ENCODE results near the gene MAGEA9B.
"Not testable (repeated sequence)": the region's sequence is repeated elsewhere in the genome, so short reads cannot be mapped to it uniquely, and the experiment has no call there.

The MAGEA9B gene

DNA sequence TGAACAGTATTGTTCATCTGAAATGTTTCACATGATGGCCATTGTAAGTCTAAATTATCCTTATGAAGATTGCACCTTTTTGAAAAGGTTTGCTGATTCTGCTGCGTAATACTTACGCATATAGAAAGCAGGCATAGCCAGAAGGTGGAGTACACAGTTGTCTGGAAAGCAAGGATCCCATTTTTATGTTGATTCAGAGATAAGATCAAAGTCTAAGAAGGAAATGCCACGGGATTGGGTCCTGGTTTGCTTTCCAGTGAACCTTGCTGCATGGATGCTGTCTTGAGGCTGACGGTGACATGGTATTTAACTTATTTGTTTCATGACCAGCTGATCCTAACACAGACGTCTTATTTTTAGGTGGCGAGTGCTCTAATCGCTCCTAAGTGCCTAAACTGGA, 15.5 kb downstream of the MAGEA9B start:
- DNase-seq (ENCODE audit: low spot score): no peak

DNA sequence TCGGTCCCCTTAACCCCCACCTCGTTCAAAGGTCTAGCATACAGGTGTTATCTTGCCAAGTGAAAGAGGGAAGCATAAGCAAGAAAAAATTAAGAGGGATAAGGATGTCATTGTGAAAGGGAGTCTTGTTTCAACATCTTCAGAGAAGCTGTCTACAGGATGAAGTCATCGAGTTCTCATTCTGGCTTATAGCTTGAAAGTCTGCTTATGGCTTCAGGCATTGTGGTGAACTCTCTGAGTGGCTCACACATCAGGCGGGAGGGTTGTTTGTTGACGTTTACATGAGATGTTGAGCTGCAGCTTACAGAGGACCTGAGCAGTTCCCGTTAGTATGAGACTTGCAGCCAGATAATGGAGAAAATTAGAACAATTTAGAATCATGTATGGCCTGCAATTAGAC, 16.6 kb downstream of the MAGEA9B start:
- DNase-seq (ENCODE audit: low spot score): no peak

DNA sequence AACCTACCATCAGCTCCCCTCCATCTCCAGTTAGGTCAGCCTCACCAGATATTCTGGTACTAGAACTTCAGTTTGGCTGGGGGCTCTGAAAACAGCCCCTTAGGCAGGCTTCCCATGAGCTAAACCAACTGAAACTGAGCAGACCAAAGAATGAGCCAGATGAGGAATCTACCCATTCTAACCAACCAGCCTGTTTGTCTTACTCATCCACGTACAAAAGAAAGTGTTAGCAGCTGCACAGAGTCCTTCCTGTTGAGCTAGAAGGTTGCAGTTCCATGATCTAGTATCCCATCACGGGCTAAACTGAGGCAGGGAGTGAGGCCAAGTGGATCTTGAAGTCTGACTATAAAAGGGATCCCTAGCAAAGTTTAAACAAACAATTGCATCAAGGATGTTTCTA, 17.5 kb downstream of the MAGEA9B start:
- no peak for DNase-seq (ENCODE audit: low spot score)

DNA sequence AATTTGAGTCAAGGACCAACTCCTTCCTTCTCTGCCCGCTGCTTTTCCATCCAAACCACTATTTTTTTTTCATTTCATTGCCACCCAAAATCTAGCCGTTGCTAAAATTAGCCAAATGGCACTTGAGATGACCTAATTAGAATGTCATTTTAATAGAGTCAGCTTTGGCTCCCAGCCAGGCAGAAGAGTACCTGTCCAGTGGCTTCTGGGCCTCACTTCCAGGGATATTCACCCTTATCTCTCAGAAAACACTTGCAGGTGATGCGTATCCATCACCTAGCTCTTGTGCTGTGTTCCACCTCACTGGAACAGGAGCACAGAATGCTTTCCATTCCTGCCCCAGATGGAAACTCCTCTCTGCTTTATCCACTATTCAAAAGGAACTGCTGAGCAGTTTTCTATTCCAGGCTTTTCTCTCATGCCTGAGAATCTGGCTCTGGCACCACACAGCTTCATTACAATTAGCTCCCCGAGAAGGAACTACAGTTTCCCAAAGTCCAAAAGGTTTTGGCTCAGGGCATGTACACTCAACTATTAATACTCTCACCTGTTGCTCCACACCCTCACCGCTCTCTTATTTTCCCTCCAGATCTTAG, 18.5 kb downstream of the MAGEA9B start:
- no peak for DNase-seq (ENCODE audit: low spot score)

DNA sequence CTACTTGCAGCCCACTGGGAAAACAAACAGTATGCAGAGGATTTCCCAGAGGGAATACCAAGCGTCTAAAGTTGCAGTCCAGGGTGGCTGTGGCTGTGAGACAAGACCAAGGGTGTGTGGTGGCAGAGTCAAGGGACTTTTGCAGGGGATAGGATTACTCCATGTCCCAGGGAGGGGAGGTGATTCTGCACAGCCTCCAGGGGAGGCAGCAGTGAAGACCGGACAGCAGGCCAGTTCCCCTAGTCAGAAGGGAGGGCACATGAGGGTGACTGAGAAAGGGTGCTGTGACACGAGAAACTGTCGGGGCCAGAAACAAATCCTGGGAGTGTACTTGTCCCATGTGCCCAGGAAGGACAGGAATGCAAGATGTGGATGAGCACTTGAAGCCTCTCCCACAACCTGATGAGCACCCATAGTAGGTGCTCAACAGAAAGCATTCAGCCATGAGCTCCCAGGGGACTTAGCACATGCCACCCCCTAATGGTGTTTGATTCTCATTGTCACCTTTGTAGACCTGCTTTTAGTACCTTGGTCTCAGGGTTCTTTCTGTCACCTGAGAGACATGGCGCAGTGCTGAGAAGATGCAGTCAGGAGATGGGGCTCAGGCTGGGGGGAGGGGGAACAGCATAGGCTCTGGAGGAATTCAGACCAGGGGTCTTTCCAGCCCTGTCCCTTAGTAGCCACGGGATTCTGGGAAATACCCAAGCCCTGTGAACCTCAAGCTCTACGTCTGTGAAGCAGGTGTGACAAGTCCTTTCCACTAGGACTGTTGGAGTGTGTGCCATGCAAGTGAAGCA, 19.4 kb downstream of the MAGEA9B start:
- DNase-seq (ENCODE audit: low spot score): no peak

DNA sequence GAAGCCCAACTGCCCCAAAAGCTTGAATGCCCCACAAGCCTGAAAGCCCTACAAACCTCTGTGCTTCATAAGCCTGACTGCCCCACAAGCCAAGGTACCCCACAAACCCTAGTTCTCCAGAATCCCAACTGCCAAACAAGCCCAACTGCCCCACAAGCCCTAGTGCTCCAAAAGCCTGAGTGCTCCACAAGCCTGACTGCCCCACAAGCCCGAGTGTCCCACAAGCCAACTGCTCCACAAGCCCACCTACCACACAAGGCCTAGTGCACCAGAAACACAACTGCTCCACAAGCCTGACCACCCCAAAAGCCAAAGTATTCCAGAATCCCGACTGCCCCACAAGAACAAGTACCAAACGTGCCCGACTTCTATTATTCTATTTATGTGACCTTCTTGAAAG, 23.9 kb downstream of the MAGEA9B start:
- DNase-seq (ENCODE audit: low spot score): no peak

DNA sequence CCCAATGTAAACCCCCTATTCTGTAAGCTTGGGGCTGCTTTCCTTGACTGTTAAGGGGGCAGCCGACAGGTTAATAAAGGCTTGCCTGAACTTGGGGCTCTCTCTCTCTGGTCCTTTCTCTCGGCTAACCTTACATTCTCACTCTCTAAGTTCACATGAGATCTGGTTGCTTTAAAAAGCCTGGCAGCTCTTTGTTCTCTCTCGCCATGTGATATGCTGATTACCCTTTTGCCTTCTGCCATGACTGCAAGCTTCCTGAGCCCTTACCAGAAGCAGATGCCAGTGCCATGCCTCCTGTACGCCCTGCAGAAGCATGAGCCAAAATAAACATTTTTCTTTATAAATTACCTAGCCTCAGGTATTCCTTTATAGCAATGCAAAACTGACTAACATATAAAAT, 32.0 kb downstream of the MAGEA9B start:
- not testable (repeated sequence) for DNase-seq (ENCODE audit: low spot score)

DNA sequence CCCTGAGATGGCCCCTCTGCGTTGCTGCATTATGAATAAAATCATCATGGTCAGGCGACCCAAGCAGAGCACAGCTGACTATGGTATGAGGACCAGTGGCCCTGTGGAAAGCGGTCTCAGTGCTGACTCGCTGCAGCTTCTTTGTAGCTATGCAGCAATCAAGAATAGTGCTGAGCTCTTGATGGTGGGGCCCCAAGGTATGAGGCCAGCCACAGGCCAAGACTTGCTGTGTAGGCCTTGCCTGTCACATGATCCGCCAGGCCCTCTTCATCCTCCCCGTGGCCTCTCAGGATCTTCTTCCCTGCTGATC, 35.4 kb downstream of the MAGEA9B start:
- not testable (repeated sequence) for DNase-seq (ENCODE audit: low spot score)

DNA sequence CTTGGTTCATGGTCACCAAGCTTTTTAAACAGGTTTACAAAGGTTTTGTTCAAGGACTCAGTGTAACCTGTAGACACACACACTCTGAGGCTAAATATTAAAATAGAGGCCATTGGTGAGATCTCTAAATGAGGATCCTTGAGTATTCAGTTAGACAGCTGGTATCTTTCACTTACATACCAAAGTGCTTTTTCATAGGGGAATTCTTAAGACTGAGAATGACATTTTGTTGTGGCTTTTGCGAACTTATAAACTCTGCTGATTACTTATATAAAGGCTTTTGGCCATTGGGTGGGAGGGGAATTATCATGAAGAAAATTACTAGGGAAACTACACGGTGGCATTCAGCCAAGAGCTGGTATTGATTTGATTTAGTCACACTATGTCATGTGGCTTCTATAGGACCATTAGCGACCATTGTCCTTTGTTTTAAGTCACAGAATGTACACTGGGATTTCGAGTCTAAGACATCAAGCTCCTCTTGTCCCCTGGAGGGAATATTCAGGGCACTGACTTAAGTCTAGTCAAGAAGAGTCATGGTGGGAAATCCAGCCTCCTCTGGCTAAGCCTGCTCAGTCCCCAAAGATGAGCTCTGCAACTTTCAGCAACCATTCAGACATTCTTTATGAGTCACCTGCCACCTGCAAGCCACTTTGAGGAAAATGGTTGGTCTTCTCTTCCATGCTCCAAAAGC, 35.9 kb downstream of the MAGEA9B start:
- not testable (repeated sequence) for DNase-seq (ENCODE audit: low spot score)

DNA sequence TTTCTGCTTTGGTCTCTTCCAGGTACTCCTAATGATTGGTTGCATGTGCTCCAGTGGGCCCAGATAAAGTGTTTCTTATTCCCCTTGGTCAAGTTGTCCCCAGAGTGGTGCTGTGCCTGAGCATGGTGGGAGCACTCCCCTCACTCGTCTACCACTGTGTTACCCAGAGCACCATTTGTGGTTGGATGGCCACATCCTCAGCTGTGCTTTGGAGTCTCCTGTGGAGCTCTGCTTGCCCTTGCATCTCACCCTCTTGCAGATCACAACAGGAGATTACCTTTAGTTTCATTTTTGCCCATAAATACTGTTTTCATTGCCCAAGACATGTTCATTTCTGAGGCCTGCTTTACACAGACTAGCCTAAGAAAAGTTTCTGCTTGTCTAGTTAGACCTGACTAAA, 36.8 kb downstream of the MAGEA9B start:
- not testable (repeated sequence) for DNase-seq (ENCODE audit: low spot score)

DNA sequence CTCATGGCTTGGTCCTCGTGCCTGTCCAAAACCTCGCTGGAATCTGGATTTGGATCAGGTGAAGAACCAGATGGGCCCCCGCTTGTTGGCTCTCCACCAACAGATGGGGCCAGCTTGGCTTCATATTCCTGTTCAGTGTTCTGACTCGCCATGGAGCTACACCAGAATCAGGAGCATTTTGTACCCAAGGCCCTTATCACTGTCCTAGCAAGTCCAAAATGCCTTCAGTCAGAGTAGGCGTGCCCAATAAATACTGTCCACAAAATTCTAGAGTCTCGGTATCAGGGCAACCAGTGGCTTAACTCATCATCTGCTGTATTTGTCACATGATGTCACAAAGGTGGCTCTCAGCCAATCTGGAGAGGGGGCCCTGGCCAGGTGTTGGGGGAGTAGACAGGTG, 37.6 kb downstream of the MAGEA9B start, which contains the start of gene HSFX3:
Gene HSFX3, minus strand, starts transcription at position 224 of the 400 bp plus-strand sequence. Its CDS starts 72 bp downstream, at position 152.
- DNase-seq (ENCODE audit: low spot score): not testable (repeated sequence)

DNA sequence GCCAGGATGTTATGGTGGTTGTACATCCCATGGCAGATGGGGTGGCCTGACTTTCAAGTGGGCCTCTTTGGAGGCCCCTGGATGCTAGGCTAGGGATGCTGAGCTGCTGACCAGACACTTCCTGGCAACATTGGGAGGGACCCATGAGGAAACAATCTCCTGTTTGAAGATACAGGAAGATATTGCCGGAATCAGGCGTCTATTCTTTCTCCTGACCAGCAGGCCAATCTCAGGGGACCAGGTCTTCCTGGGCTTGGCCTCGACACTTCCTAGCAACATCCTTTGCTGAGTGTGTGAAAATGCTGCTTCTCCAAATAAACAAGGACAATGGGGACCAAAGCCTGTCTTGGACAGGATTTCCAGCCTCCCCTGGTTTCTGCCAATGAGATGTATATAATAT, 39.5 kb downstream of the MAGEA9B start:
- DNase-seq (ENCODE audit: low spot score): not testable (repeated sequence)

DNA sequence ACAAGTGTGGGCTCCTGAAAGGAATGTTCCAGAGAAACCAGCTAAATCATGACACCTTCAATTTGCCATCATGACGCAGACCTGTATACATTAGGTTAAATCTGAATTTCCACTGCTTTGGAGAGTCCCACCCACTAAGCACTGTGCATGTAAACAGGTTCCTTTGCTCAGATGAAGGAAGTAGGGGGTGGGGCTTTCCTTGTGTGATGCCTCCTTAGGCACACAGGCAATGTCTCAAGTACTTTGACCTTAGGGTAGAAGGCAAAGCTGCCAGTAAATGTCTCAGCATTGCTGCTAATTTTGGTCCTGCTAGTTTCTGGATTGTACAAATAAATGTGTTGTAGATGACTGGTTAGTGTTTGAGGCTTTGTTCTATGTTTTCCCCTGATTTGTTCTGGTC, 40.3 kb downstream of the MAGEA9B start:
- DNase-seq (ENCODE audit: low spot score): not testable (repeated sequence)

DNA sequence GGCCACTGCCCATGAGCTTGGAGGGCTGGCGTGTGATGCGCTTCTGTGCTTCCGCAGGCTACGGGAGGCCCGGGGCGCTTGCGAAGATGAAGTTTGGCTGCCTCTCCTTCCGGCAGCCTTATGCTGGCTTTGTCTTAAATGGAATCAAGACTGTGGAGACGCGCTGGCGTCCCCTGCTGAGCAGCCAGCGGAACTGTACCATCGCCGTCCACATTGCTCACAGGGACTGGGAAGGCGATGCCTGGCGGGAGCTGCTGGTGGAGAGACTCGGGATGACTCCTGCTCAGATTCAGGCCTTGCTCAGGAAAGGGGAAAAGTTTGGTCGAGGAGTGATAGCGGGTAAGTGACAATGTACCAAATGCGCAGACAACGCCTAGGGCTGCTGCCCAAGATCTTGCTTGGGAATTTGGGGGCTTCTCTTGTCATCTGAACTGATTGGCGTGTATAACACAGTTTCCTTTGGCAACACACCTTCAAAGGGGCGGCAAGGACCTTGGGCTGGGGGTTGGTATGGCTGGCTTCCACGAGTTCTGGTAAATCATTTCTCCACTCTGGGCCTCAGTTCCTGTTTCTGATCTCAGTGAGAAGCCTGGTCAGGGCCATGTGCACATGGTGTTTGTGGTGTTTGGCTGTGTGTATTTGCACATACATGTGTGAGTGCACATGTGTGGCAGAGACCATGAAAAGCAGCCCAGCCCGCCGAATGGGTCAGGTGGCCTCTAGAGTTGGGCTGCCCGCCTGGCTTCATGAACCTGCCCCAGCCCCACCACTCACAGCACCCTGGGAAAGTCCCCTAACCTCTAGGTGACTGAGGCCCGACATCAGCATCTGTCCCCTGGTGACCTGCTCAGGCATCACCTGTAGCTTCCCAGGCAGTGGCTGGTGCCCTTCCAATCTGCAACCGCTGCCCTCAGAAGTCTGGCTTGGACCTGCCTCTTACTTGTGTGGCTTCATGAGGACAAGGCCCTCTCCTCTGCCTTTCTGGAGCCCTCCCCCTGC, 41.4 kb downstream of the MAGEA9B start:
- DNase-seq (ENCODE audit: low spot score): not testable (repeated sequence)

DNA sequence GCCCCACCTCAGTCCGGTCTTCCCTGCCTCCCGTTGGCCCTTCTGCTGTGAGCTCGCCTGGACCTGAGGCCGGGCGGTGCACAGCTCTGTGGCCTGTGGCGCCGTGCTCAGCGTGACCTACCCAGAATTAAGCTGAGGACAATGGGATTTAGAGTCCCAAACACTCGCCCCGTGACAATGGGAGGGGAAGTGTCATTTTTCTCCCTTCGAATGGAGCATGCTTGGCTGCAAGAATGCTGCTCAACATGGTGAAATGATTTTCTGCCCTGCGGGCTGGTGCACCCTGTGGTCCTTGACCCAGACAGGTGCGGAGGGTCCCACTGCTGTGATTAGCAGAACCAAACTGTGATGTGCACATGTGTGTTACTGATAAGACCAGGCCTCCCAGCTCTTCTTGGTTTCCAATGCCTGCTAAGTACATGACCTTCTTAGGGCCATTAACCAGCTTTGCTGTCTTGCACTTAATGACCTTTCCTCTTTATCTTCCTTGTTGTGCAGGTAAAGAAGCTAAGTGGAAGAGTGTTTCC, 45.7 kb downstream of the MAGEA9B start:
- DNase-seq (ENCODE audit: low spot score): peak; percentile 6

DNA sequence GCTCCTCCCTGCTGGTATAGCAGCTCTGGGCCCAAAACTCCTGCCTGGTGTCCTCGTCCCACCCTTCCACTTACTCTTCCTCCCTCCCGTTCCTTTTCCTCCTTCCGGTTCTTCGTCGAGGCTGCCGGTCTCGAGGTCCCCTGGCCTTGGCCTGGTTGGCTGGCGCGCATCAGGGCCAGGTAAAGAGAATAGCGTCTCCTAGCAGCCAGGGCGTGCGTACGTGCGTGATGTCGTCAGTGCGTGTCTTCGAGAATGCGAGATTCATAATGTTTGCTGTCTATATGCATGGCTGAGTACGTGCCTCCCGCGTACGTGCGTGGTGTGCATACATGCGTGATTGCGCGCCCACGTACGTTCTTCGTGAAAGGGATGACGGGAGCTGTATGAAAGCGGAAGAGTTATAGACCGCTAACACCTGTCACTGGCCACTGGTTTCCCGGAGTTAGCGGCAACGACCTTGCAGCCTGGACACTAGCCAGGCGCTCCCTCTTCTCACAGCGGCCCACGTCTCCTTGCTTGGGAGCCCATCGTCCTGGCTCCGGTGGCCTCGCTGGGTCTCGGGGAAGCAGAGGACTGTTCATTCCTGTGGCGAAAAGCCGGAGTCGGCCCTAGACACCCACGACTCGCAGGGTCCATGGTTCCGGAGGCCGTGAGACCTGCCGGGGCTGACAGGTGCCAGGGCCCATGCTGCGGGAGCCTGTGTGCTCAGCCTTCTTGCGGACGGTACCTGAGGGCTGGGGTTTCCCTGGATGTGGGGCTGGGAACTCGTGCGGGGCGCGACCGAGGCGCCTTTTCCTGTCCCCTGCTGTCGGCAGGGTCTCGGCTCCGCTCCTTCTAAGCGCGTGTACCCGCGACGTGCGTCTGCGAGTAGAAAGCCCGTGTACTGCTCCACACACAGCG, 46.4 kb downstream of the MAGEA9B start, which contains the start of gene EOLA1:
Gene EOLA1, plus strand, starts transcription at position 392 of the 900 bp plus-strand sequence. CDS start 4,619 bp downstream, outside the sequence.
- peak; percentile 91 for DNase-seq (ENCODE audit: low spot score)

DNA sequence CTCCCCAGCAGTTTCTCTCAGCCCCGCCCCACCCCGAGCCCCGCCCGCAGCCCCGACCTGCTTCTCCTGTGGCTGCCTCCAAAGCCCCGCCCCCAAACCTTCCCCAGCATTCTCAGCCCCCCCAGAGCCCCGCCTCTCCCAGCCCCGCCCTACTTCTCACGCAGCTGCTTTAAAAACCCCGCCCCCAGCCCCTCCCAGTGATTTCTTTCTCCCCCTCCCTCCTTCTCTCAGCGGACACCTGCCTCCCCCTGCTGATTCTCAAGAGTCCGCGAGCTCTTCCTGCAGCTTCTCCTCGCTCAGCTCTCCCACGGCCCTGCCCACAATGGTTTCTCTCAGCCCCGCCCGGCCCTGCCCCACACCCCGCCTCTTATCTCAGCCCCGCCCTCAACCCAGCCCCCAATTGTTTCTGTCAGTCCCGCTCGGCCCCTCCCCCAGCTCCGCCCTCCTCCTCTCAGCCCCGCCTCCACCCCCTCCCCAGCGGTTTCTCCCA, 47.1 kb downstream of the MAGEA9B start:
- peak; percentile 70 for DNase-seq (ENCODE audit: low spot score)

DNA sequence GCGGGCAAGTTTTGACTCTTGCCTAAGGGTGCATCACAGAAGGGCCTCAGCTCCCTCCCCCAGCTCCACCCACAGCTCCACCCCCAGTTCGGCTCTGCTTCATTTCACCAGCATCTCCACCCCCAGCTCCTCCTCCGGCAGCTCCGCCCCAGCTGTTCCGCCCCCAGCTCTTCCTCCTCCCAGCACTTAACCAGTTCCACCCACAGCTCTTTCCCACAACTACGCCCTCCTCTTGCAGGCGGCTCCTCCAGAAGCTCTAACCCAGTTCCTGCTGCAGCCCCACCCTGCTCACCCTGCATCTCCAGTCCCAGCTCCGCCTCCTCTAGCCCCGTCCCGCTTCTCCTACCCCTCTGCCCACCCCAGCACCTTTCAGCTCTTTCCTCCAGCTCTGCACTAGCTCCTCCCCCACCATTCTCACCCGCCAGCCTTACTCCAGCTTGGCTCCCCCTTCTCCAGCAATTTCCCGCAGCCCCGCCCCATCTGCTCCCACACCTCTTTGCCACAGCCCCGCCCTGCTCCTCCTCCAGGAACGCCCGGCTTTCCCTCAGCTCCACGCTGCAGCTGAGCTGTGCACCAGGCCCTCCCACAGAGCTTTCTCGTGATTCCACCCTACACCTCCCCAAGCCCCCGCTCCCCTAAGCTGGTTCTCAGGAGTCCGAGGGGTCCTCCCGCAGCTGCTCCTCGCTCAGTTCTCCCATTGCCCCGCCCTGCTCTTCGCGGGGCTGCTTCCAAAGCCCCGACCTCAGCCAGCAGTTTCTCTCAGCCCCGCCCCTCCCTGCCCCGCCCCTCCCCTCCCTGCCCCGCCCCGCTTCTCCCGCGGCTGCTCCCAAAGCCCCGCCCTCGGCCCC, 47.8 kb downstream of the MAGEA9B start:
- peak; percentile 83 for DNase-seq (ENCODE audit: low spot score)

DNA sequence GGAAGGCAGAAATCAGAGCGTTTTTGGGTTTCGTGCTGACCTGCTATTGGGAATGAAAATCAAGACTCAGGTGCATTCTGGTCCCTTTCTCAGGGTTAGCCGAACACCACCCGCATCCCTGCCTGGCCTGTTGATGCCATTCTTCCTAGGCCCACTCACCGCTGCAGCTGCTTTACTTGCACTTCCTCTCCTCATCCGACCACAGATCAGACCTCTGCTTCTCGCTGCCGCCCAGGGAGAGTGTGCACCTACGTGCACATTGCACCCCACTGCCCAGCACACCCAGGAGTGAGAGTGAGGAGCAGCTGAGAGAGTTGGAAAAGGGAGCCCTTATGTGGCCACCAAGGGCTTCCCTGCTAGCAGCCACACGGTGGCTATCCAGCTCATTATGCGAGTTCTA, 49.8 kb downstream of the MAGEA9B start:
- DNase-seq (ENCODE audit: low spot score): not testable (repeated sequence)
